Keratinocyte (primary cell): ENCODE data around the gene AKAP10.

ENCODE experiments used
- EZH2 ChIP-seq: IDR thresholded peaks from one replicate; pipeline ENCODE4 v1.6.1; 2012; ENCODE audit warnings: inconsistent platforms, mild to moderate bottlenecking, low read length, moderate library complexity
- TF ChIP-seq, protein P1 (sequence below), 3 experiments: IDR thresholded peaks in 1 of 3; conservative IDR thresholded peaks in 1 of 3; optimal IDR thresholded peaks in 1 of 3; 2 replicates in 2 of 3; 3 replicates in 1 of 3; pipeline versions ENCODE3 to v1.5.1; 2011; ENCODE audit warnings: low read length in 3 of 3, mild to moderate bottlenecking in 3 of 3, moderate library complexity in 2 of 3, control low read depth in 1 of 3, inconsistent platforms in 1 of 3; ENCODE audit not compliant: insufficient read depth in 2 of 3; ENCODE audit errors: extremely low read depth in 1 of 3

DNA sequence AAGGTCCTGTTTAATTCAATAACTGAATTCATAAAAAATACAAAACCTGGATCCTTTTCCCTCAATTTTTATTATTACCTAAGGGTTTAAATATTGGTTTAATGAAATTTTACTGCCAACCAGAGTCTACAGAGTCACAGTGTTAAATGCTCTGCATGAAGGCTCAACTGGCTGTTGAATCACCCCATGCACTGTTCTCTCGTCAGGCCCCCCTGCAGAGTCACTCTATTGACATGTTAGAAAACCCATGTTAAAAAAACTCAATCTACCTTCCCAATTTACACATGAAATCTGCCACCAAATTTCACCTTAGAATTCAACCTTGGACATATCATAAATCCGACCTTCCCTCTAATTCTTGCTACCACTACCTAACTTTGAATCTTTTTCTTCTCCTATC is 66.6 kb downstream of the AKAP10 start:
- TF ChIP-seq EZH2, result no peak
- TF ChIP-seq, protein P1, sequence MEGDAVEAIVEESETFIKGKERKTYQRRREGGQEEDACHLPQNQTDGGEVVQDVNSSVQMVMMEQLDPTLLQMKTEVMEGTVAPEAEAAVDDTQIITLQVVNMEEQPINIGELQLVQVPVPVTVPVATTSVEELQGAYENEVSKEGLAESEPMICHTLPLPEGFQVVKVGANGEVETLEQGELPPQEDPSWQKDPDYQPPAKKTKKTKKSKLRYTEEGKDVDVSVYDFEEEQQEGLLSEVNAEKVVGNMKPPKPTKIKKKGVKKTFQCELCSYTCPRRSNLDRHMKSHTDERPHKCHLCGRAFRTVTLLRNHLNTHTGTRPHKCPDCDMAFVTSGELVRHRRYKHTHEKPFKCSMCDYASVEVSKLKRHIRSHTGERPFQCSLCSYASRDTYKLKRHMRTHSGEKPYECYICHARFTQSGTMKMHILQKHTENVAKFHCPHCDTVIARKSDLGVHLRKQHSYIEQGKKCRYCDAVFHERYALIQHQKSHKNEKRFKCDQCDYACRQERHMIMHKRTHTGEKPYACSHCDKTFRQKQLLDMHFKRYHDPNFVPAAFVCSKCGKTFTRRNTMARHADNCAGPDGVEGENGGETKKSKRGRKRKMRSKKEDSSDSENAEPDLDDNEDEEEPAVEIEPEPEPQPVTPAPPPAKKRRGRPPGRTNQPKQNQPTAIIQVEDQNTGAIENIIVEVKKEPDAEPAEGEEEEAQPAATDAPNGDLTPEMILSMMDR (optimal IDR thresholded peaks at IDR 0.05 in 1 of 3, IDR thresholded peaks at IDR 0.05 in 1 of 3, conservative IDR thresholded peaks at IDR 0.05 in 1 of 3; ENCODE audit: extremely low read depth in 1 of 3, insufficient read depth in 2 of 3, low read length in 3 of 3), result no peak
